SK-N-SH (cell line): ENCODE results near the gene MANEAL.

Experiments used
- CTCF ChIP-seq: fragments of 200-600 bp; sonication (generic); IDR thresholded peaks from 2 replicates; pipeline ENCODE4 v1.6.1; 2017; ENCODE audit warnings: antibody characterized with exemption, mild to moderate bottlenecking, moderate library complexity
- ELF1 ChIP-seq: IDR thresholded peaks from 2 replicates; pipeline ENCODE4 v1.4.0; 2012
- EZH2phosphoT487 ChIP-seq: fragments of 200-600 bp; sonication (generic); IDR thresholded peaks from 2 replicates; pipeline ENCODE4 v1.6.1; 2017; ENCODE audit warnings: low read depth, mixed run types, mild to moderate bottlenecking, antibody characterized with exemption, moderate library complexity, borderline replicate concordance
- FOXM1 ChIP-seq: IDR thresholded peaks from 2 replicates; pipeline ENCODE4 v1.4.0; 2012; ENCODE audit warnings: low read depth, mild to moderate bottlenecking
- GABPA ChIP-seq: IDR thresholded peaks from 2 replicates; pipeline ENCODE4 v1.4.0; 2012; ENCODE audit warnings: low read depth, mild to moderate bottlenecking
- IRF3 ChIP-seq: fragments of 150-350 bp; IDR thresholded peaks from 2 replicates; pipeline ENCODE4 v1.6.1; 2016; ENCODE audit warnings: mild to moderate bottlenecking, low read depth, low read length
- JUND ChIP-seq: IDR thresholded peaks from 2 replicates; pipeline ENCODE4 v1.4.0; 2012
- POLR2AphosphoS5 ChIP-seq: IDR thresholded peaks from 2 replicates; pipeline ENCODE4 v1.6.1; 2012; ENCODE audit warnings: low read depth, low read length
- TAF1 ChIP-seq: IDR thresholded peaks from 2 replicates; pipeline ENCODE4 v1.6.1; 2012; ENCODE audit warnings: low read depth, mild to moderate bottlenecking, low read length, moderate library complexity, borderline replicate concordance
- USF2 ChIP-seq: fragments of 150-350 bp; IDR thresholded peaks from 2 replicates; pipeline ENCODE4 v1.6.1; 2017; ENCODE audit warnings: antibody characterized with exemption, low read length, low read depth, borderline replicate concordance
- YY1 ChIP-seq: IDR thresholded peaks from 2 replicates; pipeline ENCODE4 v1.4.0; 2012; ENCODE audit warnings: low read depth, mild to moderate bottlenecking

GRCh38 chr1:37746806-37747205, 46.8 kb upstream of the MANEAL start:
- TF ChIP-seq IRF3 (no peak), CTCF (no peak), ELF1 (no peak), POLR2AphosphoS5 (no peak), JUND (no peak), EZH2phosphoT487 (no peak), GABPA (no peak), TAF1 (no peak), USF2 (no peak), FOXM1 (no peak), YY1 (no peak)
